Kasumi-1 (cell line): ENCODE measurements around the gene PPP6C.
"Not testable (repeated sequence)": the region's sequence is repeated elsewhere in the genome, so short reads cannot be mapped to it uniquely, and the experiment has no call there.

Experiments used
- DNase-seq, 2 experiments: peaks; one replicate each; lab custom pipeline; 2025; lab: John Stamatoyannopoulos, UW

Gene PPP6C

DNA sequence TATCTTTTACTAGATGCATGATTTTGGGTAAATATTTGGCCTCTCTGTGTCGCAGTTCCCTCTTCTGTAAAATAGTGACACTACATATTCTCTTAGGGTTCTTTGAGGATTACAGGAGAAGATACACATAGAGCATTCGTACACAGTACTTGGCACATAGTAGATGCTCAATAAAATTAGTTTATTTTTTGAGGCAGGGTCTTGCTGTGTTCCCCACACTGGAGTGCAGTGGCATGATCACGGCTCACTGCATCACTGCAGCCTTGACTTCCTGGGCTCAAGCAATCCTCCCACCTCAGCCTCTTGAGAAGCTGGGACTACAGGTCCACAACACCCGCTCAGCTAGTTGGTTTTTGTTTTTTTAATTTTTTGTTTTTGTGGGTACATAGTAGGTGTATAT, 47.9 kb downstream of the PPP6C start:
- no peak for DNase-seq

DNA sequence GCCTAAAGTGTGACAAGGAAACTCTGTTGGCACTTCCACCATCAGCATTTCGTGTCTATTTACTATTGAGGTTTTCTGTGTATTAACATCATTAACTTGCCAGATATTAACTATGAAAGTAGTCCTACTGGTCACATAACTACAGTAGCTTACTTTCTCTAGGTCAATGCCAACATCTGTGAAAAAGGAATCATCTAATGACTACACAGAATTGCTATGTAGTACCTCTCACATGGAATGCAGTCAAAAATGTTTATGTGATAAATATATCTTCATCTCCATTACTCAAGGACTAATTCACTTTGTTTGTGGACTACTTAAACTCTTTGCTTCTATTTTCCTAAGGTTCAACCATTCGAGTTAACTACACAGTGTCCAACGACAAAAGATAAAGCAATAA, 48.4 kb downstream of the PPP6C start:
- DNase-seq = no peak

DNA sequence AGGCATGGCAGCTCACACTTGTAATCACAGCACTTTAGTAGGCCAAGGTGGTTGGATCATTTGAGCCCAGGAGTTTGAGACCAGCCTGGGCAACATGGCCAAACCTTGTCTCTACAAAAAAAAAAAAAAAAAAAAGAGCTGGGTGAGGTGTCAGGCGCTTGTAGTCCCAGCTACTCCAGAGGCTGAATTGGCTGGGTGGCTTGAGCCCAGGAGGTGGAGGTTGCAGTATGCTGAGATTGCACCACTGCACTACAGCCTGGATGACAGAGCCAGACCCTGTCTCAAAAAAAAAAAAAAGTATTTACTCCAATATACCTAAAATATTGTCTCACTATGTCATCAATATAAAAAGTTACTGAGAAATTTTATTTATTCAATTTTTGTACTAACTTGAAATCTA, 49.0 kb downstream of the PPP6C start:
- DNase-seq = no peak

DNA sequence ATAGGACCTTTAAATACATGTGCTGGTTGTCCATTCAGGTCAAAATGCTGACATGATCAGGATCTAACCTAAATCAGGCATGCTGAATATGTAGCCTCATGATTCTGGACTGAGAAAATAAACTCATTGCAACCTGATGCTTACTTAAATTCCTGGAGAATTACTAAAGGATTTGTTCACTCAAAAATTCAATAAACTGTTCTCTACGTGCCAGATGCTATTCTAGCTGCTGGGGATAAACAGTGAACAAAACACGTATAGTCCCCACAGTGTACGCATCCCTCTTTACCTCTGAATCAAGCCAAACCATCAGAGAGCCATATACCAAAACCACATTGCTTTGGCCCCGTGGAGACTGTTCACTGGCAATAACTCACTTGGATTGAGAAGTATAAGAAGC, 52.4 kb downstream of the PPP6C start:
- DNase-seq = no peak

DNA sequence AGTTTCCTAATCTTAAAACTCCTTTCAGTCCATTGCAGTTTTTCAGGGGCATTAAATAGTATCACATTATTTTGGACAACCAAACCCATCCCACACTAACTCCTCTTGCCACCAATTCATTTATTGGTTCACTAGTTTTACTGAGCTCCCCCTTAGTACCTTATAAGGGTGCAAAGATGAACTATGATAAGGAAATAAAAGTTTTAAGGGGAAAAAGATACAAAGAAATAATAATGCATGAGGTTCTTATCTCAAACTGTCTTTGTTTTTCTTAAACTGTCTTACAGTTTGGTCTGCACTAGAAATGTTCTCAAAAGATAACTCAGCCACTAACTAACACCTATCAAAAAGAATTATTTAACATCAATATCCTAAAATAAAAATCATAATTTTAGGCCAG, 54.6 kb downstream of the PPP6C start:
- DNase-seq = no peak

DNA sequence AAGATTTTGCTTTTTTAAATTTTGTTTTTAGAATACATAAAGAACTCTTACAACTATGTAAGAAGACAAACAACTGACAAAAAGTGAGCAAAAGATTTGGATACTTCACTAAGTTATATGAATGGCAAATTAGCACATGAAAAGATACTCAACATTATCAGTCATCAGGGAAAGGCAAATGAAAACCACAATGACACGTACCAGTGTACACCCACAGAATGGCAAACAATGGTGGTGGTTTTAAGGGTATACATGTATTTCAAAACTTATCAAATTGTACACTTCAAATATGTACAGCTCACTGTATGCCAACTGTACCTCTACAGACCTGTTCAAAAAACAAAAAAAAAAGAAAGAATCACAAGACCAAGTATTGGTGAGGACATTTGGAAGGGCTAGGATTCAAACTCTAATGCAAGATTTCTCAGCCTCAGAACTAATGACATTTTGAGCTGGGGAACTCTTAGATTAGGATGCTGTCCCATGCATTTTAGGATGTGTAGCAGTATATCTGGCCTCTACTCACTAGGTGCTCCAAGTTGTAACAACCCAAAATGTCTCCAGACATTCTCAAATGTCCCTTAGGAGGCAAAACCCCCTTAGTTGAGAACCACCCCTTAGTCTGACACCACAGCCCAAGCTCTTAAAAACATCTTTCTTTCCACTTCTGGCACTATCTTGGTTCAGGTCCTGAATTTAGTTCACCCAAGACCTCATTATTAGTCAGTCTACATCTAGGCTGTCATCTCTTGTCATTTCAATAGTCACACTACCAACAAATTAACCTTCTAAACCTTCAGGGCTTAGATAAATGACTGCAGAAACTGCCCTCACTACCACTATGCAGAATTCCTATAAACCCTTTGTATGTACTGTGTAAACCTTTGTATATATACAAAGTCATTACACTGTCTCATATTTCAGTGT, 55.9 kb downstream of the PPP6C start:
- no peak for DNase-seq

DNA sequence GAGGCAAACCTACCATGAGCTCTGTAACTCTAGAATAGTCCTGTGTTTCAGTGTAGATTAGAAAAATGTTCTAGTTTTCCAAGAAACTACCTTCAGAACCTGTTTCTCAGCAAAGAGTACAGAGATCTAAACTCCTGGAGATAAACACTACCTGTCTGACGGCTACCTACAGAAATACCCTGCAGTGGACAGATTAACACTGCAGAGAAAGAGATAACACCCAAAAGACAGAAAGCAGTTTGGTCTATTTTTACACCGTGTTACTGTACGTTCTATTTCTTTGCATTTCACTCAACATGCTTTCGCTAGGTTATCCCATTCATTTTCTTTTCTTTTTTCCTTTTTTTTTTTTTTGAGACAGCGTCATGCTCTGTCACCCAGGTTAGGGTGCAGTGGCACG, 57.8 kb downstream of the PPP6C start:
- no peak for DNase-seq

DNA sequence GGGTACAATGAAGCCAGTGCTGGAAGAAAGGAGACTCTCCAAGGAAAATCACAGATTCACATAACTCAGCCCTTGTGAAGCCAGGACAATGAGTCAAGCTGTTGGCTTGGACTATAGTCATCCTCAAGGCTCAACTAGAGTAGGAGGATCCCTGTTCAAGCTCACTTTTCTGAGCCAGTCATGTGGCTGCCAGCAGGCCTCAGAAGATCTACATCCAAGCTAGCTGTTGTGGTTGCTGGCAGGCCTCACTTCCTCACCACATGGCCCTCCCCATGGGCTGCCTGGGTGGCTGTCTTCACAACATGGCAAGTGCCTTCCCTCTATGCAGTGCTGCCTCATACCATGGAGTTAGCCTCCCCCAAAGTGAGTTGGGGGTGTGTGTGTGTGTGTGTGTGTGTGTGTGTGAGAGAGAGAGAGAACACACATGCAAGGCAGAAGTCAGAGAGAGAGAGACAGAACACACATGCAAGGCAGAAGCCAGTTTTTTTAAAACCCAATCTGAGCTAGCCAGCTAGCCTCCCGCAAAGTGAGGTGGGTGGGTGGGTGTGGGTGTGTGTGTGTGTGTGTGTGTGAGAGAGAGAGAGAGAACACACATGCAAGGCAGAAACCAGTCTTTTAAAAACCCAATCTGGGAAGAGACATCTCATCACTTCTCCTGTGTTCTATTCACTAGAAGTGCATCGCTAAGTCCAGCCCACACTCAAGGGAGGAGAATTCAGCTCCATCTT, 63.4 kb downstream of the PPP6C start:
- peak; percentile 99 for DNase-seq

DNA sequence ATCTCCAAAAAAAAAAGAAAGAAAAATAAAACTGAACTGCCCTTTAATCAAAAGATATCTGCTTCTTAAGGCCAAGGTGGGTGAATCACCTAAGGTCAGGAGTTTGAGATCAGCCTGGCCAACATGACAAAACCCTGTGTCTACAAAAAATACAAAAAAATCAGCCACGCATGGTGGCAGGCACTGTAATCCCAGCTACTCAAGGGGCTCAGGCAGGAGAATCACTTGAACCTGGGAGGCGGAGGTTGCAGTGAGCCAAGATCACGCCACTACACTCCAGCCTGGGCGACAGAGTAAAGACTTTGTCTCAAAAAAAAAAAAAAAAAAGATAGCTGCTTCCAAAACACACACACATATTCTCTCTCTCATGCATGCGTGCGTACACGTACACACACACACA, 64.1 kb downstream of the PPP6C start:
- no peak for DNase-seq

DNA sequence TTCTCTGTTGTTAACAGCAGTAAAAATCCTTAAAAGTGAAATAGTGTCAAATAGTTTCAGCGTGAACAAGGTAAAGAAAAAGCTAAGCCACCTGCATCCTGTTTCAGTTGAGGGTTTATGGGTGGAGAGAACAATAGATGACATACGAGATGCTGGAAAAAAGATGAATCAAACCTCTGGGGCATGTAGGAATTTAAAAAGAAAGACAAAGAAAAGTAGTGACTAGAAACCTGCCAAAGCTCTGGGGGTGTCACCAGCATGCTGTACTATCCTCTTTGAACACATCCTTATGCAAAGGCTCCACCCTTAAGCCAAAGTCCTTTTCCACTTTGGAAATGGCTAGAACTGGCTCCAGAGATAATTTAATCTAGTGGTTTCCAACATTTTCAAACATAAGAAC, 68.5 kb downstream of the PPP6C start:
- DNase-seq = no peak

DNA sequence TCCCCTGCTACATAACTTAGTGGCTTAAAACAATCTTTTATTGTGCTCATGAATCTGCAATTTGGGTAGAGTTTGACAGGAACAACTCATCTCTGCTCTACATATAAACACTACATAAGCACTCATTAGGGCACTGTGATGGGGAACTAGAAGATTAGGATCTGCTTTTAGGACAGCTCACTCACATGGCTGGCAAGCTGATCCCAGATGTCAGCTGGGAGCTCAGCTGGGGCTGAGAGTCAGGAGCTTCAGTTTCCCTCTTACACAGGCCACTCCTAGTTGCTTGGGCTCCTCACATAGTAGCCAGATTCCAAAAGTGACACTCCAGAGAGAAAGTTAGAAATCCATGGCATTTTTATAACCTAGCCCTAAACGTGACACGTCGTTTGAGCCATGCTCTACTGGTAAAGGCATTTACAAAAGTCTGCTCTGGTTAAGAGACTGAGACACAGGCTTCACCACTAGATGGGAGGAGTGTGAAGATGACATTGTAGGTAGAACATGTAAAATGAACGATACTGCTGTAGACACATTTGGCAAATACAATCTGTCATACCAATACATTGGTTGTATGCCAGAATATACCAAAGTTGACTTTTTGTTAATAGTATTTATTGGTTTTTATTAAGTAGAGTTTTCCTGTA, 69.8 kb downstream of the PPP6C start:
- no peak for DNase-seq

DNA sequence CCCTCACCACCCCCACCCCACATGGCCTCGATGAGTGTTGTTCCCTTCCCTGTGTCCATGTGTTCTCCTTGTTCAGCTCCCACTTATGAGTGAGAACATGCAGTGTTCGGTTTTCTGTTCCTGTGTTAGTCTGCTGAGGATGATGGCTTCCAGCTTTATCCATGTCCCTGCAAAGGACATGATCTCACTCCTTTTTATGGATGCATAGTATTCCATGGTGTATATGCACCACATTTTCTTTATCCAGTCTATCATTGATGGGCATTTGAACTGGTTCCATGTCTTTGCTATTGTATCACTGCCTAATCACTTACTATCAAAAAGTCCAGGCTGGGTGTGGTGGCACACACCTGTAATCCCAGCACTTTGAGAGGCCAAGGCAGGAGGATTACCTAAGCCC, 70.9 kb downstream of the PPP6C start:
- DNase-seq = not testable (repeated sequence)

DNA sequence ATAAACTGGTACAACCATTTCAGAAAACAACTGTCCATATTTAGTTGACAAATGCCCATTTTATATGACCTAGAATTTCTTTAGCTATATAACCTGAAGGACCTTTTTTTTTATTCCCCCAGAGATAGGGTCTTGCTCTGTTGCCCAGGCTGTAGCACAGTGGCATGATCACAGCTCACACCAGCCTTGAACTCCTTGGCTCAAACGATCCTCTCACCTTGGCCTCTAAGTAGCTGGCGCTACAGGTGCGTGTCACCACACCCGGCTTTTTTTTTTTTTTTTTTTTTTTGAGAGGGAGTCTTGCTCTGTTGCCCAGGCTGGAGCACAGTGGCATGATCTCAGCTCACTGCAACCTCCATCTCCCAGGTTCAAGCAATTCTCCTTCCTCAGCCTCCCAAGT, 75.1 kb downstream of the PPP6C start:
- DNase-seq = not testable (repeated sequence)

DNA sequence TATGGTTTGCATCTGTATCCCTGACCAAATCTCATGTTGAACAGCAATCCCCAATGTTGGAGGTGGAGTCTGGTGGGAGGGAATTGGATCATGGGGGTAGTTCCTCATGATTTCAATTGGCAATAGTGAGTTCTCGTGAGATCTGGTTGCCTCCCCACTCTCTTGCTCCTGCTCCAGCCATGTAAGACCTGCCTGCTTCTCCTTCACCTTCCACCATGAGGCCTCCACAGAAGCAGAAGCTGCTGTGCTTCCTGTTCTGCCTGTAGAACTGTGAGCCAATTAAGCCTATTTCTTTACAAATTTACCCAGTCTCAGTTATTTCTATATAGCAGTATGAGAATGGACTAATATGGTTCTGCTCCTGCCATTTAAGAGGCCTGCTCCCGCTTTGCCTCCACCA, 79.1 kb downstream of the PPP6C start:
- peak in 1 of 2 experiments; percentile 18 for DNase-seq

DNA sequence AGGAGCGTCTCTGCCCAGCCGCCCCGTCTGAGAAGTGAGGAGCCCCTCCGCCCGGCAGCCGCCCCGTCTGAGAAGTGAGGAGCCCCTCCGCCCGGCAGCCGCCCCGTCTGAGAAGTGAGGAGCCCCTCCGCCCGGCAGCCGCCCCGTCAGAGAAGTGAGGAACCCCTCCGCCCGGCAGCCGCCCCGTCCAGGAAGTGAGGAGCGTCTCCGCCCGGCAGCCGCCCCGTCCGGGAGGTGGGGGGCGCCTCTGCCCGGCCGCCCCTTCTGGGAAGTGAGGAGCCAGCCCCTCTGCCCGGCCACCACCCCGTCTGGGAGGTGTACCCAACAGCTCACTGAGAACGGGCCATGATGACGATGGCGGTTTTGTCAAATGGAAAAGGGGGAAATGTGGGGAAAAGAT, 81.1 kb downstream of the PPP6C start:
- not testable (repeated sequence) for DNase-seq

DNA sequence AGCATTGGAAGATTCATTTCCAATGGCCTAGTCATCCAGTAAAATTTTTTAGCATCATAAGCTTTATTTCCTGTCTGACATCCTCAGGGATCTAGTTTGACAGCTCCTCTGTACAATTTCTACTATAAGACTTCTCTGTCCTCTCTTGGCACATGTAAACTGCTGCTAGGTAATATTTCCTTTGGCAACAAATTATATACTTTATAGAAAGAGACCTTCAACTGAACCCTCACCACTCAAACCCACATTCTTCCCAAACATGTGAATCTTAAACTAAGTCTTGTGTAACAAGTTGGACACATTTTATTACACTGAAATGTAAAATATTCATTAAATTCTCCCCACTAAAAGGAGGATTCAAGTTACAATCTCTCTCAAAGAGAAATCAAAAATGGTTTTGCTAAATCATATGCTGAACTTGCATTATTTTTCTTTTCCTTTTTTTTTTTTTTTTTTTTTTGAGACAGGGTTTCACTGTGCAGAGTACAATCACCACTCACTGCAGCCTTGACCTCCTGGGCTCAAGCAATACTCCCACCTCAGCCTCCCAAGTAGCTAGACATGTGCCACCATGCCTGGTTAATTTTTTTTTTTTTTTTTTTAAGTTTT, 83.2 kb downstream of the PPP6C start:
- DNase-seq = no peak

DNA sequence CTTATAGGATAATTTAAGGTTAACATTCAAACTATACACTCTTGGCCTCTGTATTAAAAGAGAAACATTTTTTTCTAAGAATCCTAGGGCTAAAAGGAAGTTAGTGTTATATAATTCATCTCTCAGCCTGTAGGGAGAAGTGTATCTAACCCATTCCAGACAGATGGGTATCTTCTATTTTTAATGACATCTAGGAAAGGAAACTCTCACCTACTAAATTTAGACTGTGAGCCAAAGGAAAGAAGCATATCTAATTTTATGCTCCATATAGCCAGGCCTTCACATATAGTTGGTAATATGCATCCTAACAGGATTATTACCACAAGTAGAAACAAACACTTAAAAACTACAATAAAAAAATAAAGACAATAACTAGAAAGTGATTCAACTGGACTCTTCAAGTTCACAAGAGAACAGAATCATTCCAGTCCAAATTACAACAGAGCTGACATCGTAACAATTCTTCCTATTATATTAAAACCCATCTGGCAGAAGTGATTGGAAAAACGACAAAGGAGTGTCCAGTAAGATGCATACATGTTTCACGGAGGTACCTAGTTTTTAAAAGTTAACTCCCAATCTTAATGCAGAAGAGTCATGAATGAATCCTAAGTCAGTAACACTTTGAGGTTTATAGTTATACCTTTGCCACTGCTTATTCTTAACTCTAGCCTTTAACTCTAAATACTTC, 85.7 kb downstream of the PPP6C start:
- DNase-seq = no peak

DNA sequence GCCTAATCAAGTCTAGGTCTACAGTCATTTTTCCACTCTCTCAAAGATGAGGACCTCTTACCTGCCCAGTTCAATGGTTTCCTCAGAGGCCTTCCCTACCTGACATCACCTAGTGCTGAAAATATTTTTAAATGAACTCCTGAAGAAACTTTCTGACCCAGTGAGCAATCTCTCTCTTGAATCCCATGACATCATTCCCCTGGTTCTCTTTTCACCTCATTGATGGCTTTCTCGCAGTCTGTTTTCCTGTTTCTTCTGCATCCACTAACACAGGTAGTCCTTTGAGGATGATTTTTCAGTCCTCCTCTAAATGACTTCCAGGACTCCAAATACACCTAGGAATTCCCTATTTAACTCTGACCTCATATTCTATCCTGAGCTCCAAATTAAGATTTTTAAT, 86.6 kb downstream of the PPP6C start:
- DNase-seq = no peak

DNA sequence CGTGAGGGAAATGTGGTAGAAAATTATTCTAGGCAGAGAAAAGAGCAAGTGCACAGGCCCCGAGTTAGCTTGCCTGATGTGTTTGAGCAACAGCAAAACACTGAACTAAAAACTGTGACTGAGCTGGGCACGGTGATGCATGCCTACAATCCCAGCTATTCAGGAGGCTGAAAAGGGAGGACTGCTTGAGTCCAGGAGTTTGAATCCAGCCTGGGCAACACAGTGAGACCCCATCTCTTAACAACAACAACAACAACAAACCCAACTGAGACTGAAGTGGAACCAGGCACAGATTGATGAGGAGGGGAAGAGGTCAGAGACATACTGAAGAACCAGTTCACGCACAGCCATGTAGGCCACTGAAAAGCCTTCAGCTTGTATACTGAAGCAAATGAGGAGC, 88.8 kb downstream of the PPP6C start:
- no peak for DNase-seq

DNA sequence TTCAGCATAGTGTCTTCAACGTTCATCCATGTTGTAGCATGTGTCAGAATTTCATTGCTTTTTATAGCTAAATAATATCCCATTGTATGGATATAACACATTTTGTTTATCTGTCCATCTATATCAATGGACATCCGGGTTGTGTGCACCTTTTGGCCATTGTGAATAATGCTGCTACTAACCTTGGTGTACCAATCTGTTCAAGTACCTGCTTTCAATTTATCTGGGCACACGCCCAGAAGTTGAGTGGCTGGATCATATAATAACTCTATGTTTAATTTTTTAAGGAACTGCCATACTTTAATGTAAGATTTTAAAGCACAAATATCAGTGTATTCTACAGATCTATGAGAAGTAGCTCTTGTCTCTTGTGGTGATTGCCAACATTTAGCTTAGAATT, 89.8 kb downstream of the PPP6C start:
- DNase-seq = no peak
